Common myeloid progenitor, CD34-positive (primary cell): Measurements from ENCODE around the gene GRHL1.

ENCODE experiments used
- CTCF ChIA-PET: fragments of 350-600 bp; sonication (Branson Sonifier 250); formaldehyde crosslinking; loops from one replicate; lab custom pipeline; 2021; ENCODE audit warnings: antibody characterized with exemption; lab: Charles Lee
- POLR2A ChIA-PET: fragments of 350-600 bp; sonication (Branson Sonifier 250); formaldehyde crosslinking; loops from one replicate; lab custom pipeline; 2021; ENCODE audit warnings: antibody characterized with exemption; lab: Charles Lee
- DNase-seq, 3 donors: peaks; one replicate each; pipeline versions ENCODE4 v3.0.0 to v3.0.0-alpha.2; 2013
- H3K27ac ChIP-seq, 2 experiments: 1 replicate in 1 of 2; 2 replicates in 1 of 2; pipeline ENCODE4 v1.7.0; 2013; ENCODE audit warnings: inconsistent platforms in 2 of 2, low read length in 2 of 2, mild to moderate bottlenecking in 2 of 2, low read depth in 1 of 2, moderate library complexity in 1 of 2; ENCODE audit not compliant: severe bottlenecking in 2 of 2, insufficient read depth in 1 of 2, poor library complexity in 1 of 2
- H3K27me3 ChIP-seq, 5 experiments: replicated peaks in 2 of 5; 1 replicate in 3 of 5; 2 replicates in 2 of 5; pipeline versions ENCODE4 v1.6.1 to v1.7.0; 2013; ENCODE audit warnings: low read length in 4 of 5, mild to moderate bottlenecking in 2 of 5, moderate library complexity in 2 of 5, inconsistent platforms in 1 of 5; ENCODE audit not compliant: insufficient read depth in 5 of 5, control insufficient read depth in 4 of 5
- H3K36me3 ChIP-seq, 4 experiments: 1 replicate in 2 of 4; 2 replicates in 2 of 4; pipeline versions ENCODE4 v1.6.1 to v1.7.0; 2013; ENCODE audit warnings: low read length in 3 of 4, control low read depth in 1 of 4, mild to moderate bottlenecking in 1 of 4; ENCODE audit not compliant: control insufficient read depth in 4 of 4, insufficient read depth in 4 of 4
- H3K4me1 ChIP-seq, 4 experiments: 1 replicate in 3 of 4; 2 replicates in 1 of 4; pipeline versions ENCODE4 v1.6.1 to v1.7.1; 2013; ENCODE audit warnings: low read length in 3 of 4, mild to moderate bottlenecking in 3 of 4, control low read depth in 1 of 4, inconsistent platforms in 1 of 4, moderate library complexity in 1 of 4; ENCODE audit not compliant: control insufficient read depth in 4 of 4, insufficient read depth in 4 of 4; ENCODE audit errors: control extremely low read depth in 1 of 4
- H3K4me3 ChIP-seq, 7 experiments: 1 replicate in 4 of 7; 2 replicates in 3 of 7; pipeline versions ENCODE4 v1.5.1 to v1.7.0; 2013; ENCODE audit warnings: mild to moderate bottlenecking in 7 of 7, low read length in 6 of 7, moderate library complexity in 6 of 7, inconsistent platforms in 2 of 7, low read depth in 2 of 7, control low read depth in 1 of 7; ENCODE audit not compliant: insufficient read depth in 4 of 7, control insufficient read depth in 1 of 7; ENCODE audit errors: extremely low read depth in 1 of 7
- H3K9me3 ChIP-seq, 5 experiments: 1 replicate in 4 of 5; 2 replicates in 1 of 5; pipeline versions ENCODE4 v1.6.1 to v1.7.1; 2013; ENCODE audit warnings: low read length in 4 of 5, mild to moderate bottlenecking in 2 of 5, inconsistent platforms in 1 of 5, low read depth in 1 of 5, moderate library complexity in 1 of 5; ENCODE audit not compliant: control insufficient read depth in 4 of 5, insufficient read depth in 2 of 5; ENCODE audit errors: control extremely low read depth in 1 of 5
- WGBS: methylation state at CpG from one replicate; pipeline ENCODE4 v1.1.5; 2013; ENCODE audit not compliant: insufficient coverage; 5-methylcytosine and 5-hydroxymethylcytosine counted together

GRHL1 gene

DNA sequence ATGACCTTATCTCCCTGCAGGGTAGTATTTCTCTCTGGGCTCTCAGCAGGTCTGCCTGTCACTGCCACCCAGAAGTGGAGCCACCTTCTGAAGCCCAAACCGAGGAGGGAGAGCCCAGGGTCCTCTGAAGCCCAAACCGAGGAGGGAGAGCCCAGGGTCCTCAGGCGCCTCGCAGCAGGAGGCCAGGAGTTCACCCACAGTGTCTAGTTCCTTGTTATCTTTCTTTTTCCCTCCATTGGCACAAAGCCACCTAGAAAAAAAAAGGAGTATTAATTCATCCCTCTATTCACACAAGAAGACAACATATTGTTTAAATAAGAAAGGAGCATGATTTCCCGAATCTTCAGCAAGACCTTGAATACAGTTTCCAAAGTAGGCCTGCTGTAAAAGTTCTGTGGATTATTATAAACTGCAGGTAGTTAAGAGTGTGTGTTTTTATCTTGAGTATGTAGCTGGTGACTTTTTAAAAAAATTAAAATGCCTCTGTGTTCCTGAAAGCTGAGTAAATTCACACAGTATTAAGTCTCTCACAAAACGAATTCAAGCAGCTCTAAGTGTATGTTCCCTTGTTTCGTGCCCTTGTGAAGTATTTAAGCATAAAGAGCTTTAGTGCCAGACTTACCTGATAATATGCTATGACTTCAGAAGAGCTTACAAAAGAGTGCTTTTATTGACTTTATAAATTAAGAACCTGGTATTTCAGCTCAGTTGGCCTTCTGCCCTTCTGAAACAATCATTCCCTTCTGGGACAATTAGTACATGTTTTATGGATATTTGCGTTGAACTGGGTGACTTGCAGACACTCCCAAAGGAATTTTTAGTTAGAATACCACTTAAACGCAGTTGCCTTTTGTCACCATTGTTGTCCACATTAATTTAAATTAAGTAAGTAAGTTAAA lies 11.7 kb upstream of the GRHL1 start:
- no peak for DNase-seq
- peaks cover 0 to 3% (median 0%) of the 10 kb centered on the region in 4 experiments for H3K36me3 ChIP-seq
- POLR2A ChIA-PET = no interaction called here

DNA sequence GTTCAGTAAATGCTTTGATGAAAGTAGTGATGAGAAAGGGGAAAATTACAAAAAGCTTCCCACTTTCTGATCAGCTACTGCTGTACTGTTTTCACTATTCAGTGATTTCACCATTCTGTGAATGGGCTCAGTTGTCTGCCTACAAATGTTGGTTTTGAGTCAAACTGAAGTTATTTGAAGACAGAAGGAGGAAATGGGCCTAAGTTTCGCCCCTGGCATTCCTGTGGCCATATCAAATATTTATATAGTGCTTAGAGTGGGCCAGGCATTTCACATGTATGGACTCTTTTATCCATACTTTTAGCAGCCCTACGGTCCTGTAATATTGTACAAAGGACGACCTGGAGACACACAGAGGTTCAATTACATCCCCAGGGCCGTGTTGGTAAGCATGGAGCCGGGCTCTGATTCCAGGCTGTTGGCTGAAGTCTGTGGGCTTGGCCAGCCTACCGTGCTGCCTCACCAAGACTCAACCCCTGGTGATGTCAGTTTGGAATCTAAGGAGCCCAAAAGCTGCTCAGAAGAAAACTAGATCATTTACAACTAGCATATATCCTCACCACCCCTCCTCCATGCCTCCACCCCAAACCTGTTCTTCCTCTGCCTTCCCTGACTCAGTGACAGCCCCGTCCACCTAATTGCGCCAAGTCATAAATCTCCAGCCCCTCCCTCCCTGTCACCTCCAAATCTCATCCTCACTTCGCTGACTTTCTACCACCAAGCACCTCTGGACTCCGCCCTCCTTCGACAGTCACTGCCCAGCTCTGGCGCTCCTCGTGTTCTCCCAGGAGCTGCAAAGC lies 10.1 kb upstream of the GRHL1 start:
- H3K27me3 ChIP-seq = peaks cover 0 to 18% (median 5%) of the 10 kb centered on the region in 5 experiments
- ChIA-PET POLR2A (interaction anchor here (0.5 kb wide), 1 partner anchor 39 kb away, joined by 6 read pairs; no protein-coding TSS in a partner anchor), CTCF (interaction anchor here (1.9 kb wide), 1 partner anchor 31 kb away, joined by 4 read pairs; no protein-coding TSS in a partner anchor)
- 85% methylated on average over 8 of the region's 13 CpGs for WGBS
- no peak overlapping the region for H3K4me3 ChIP-seq
- no peaks in the 10 kb centered on the region for H3K9me3 ChIP-seq
- no peaks in the 10 kb centered on the region for H3K36me3 ChIP-seq
- no peaks in the 10 kb centered on the region for H3K4me1 ChIP-seq
- DNase-seq = no peak
- no peak overlapping the region for H3K27ac ChIP-seq

More for the DNA sequence above, 11.7 kb upstream of the GRHL1 start:
- no peak overlapping the region for H3K27ac ChIP-seq
- H3K4me1 ChIP-seq = no peaks in the 10 kb centered on the region
- H3K9me3 ChIP-seq = no peaks in the 10 kb centered on the region
- CTCF ChIA-PET = interaction anchor here (1.9 kb wide), 1 partner anchor 29 kb away, joined by 4 read pairs; no protein-coding TSS in a partner anchor
- 86% methylated on average over 5 of the region's 9 CpGs for WGBS
- H3K4me3 ChIP-seq = no peak overlapping the region
- H3K27me3 ChIP-seq = peaks cover 0 to 4% (median 0%) of the 10 kb centered on the region in 5 experiments

DNA sequence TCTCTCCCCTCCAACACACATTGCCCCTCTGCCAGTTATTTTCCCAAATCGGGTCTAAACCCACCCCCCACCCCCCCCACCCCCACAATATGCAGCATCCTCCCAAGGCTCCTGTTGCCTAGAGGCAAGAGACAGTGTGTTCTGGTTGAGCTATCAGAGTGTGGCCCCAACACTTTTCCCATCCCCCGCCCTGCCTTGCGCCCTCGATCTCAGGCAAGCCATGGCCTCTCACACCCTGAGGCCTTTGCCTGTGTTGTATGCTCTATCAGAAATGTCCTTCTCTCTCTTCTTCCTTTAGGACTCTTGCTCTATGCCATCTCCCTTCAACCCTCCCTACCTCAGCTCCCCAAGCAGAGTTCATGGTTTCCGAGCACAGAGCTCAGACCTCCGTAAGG lies 9.5 kb upstream of the GRHL1 start:
- CTCF ChIA-PET = interaction anchor here (0.7 to 1.7 kb wide), 3 partner anchors 12 to 128 kb away, joined by 3 to 5 read pairs (median 4); no protein-coding TSS in a partner anchor
- no peak for DNase-seq
- no peak overlapping the region for H3K27ac ChIP-seq

DNA sequence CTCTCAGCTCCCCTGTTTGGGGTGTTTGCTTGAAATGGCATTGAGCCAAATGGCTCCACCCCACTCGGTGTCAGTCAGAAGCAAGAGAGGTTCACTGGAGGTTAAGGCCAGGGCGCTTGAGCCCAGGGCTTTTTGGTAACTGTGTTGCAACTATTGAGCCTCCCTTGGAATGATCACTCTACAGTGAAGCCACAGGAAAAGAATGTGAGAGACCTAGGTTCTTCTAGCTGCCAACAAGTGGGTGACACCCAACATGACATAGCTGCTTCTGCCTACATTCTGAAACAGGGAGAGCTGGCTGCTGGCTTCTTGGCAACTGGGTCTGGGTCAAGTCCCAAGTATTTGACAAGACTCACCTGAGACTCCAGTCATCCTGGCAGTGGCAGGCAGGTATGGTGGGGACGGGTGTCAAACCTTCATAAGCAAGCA lies 7.1 kb upstream of the GRHL1 start:
- no peaks in the 10 kb centered on the region for H3K4me1 ChIP-seq
- WGBS = 88% methylated on average over 3 of the region's 3 CpGs
- no peak overlapping the region for H3K27ac ChIP-seq
- H3K4me3 ChIP-seq = no peak overlapping the region
- CTCF ChIA-PET = interaction anchor here (1.9 kb wide), 1 partner anchor 12 kb away, joined by 4 read pairs; no protein-coding TSS in a partner anchor
- H3K9me3 ChIP-seq = no peaks in the 10 kb centered on the region
- no peaks in the 10 kb centered on the region for H3K36me3 ChIP-seq
- POLR2A ChIA-PET = no interaction called here
- DNase-seq = no peak
- peaks cover 0 to 24% (median 7%) of the 10 kb centered on the region in 5 experiments for H3K27me3 ChIP-seq

More for the DNA sequence above, 9.5 kb upstream of the GRHL1 start:
- POLR2A ChIA-PET = interaction anchor here (0.5 kb wide), 1 partner anchor 40 kb away, joined by 6 read pairs; no protein-coding TSS in a partner anchor
- peaks cover 0 to 18% (median 5%) of the 10 kb centered on the region in 5 experiments for H3K27me3 ChIP-seq
- no peak overlapping the region for H3K4me3 ChIP-seq
- no peaks in the 10 kb centered on the region for H3K36me3 ChIP-seq
- no peaks in the 10 kb centered on the region for H3K9me3 ChIP-seq
- H3K4me1 ChIP-seq = no peaks in the 10 kb centered on the region
- WGBS = 82% methylated on average over 5 of the region's 6 CpGs

DNA sequence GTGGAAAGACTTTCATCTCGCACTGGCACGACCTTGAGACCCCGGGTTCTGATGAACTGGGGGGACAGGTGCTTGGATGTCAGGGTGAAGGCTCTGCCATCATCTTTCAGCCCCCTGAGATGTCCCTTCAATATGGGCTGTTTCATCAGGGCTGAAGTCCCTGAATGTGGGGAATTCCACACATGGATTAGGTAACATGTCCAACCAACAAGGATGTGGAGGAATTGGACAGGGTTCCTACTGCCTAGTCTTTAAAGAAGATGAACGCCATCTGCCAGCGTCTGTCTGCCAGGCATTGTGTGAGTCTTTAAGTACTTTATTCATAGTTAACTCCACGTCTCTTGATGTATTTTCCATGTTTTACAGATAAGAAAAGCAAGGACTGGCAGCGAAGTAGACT lies 5.9 kb upstream of the GRHL1 start:
- no peak overlapping the region for H3K4me3 ChIP-seq
- ChIA-PET POLR2A (no interaction called here), CTCF (interaction anchor here (0.9 to 1.9 kb wide), 2 partner anchors 13 to 27 kb away, joined by 3 to 4 read pairs; no protein-coding TSS in a partner anchor)
- 93% methylated on average over 6 of the region's 7 CpGs for WGBS
- H3K36me3 ChIP-seq = no peaks in the 10 kb centered on the region
- DNase-seq = no peak
- no peak overlapping the region for H3K27ac ChIP-seq
- peaks cover 0 to 35% (median 7%) of the 10 kb centered on the region in 5 experiments for H3K27me3 ChIP-seq
- H3K9me3 ChIP-seq = no peaks in the 10 kb centered on the region
- H3K4me1 ChIP-seq = peaks cover 0 to 3% (median 2%) of the 10 kb centered on the region in 4 experiments

DNA sequence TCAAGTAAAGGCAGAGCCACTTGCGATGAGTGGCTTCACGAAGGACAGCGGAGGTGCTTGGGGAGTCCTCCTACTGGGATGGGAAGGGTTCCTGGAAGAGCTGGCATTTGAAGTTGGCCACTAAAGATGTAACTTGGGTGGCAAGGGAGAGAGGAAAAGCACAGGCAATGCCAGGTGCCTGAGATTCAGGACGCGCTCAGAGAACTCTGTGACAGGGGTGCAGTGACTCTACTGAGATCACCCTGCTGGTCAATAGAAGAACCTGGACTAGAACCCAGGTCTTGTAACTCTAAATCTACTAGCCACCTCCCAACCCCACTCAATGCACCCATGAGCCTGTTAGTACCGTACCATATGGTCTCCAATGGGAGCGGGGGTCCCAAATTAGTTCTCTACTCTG lies 5.4 kb upstream of the GRHL1 start:
- 90% methylated on average over 6 of the region's 7 CpGs for WGBS
- CTCF ChIA-PET = no interaction called here
- no peak overlapping the region for H3K4me3 ChIP-seq
- peaks cover 0 to 35% (median 7%) of the 10 kb centered on the region in 5 experiments for H3K27me3 ChIP-seq
- DNase-seq = no peak
- POLR2A ChIA-PET = no interaction called here
- H3K4me1 ChIP-seq = peaks cover 0 to 7% (median 6%) of the 10 kb centered on the region in 4 experiments
- no peaks in the 10 kb centered on the region for H3K9me3 ChIP-seq
- H3K36me3 ChIP-seq = no peaks in the 10 kb centered on the region
- H3K27ac ChIP-seq = no peak overlapping the region
